Esophagus muscularis mucosa (tissue), 4 donors: ENCODE measurements around the gene SHTN1. TPM values are rescaled to one million over a fixed set of nuclear protein-coding genes. Genes with fewer than 3 reads are reported as not detected.

Source experiments
- DNase-seq: peaks from one replicate; pipeline ENCODE4 v3.0.0-alpha.2; 2017; ENCODE audit errors: extremely low spot score
- H3K27ac ChIP-seq, 4 donors: fragments of 200-600 bp; sonication (generic); replicated peaks in 1 of 4; 1 replicate in 3 of 4; 2 replicates in 1 of 4; pipeline ENCODE4 v1.5.1; 2016 to 2019; ENCODE audit warnings: mild to moderate bottlenecking in 1 of 4
- H3K27me3 ChIP-seq, 4 donors: fragments of 200-600 bp; sonication (generic); one replicate each; pipeline versions ENCODE4 v1.5.1 to v1.6.0; 2016 to 2019
- H3K36me3 ChIP-seq, 4 donors: fragments of 200-600 bp; sonication (generic); one replicate each; pipeline ENCODE4 v1.5.1; 2016 to 2019
- H3K4me1 ChIP-seq, 4 donors: fragments of 200-600 bp; sonication (generic); one replicate each; pipeline ENCODE4 v1.5.1; 2016 to 2019
- H3K4me3 ChIP-seq, 4 donors: fragments of 200-600 bp; sonication (generic); 1 replicate in 2 of 4; 2 replicates in 2 of 4; pipeline ENCODE4 v1.5.1; 2016 to 2019; ENCODE audit warnings: mild to moderate bottlenecking in 4 of 4, moderate library complexity in 1 of 4
- H3K9me3 ChIP-seq, 4 donors: fragments of 200-600 bp; sonication (generic); 1 replicate in 3 of 4; 2 replicates in 1 of 4; pipeline ENCODE4 v1.5.1; 2016 to 2019
- EP300 ChIP-seq: sonication (generic); formaldehyde crosslinking; IDR thresholded peaks from one replicate; pipeline ENCODE4 v1.6.1; 2017; ENCODE audit warnings: antibody characterized with exemption
- POLR2A ChIP-seq: fragments of 450-650 bp; IDR thresholded peaks from one replicate; pipeline ENCODE4 v1.6.1; 2017; ENCODE audit warnings: antibody characterized with exemption, moderate library complexity, mild to moderate bottlenecking, low read depth
- POLR2AphosphoS5 ChIP-seq, 2 donors: sonication (generic); formaldehyde crosslinking; IDR thresholded peaks; one replicate each; pipeline ENCODE4 v1.6.1; 2017; ENCODE audit warnings: antibody characterized with exemption in 2 of 2
- WGBS: methylation state at CpG from one replicate; pipeline ENCODE4 v1.1.5; 2018; 5-methylcytosine and 5-hydroxymethylcytosine counted together
- intact Hi-C: fragments of 100-400 bp; cut with DNase I; formaldehyde crosslinking; loops from one replicate; pipeline ENCODE4 v1.15.1; 2023
- total RNA-seq, 4 donors: library from RNA; depleted of rRNA; stranded (reverse); fragments of >200 nt; gene quantifications; one replicate each; pipeline versions ENCODE4 v1.1.0 to v1.2.1, GENCODE V29; 2016
- TF ChIP-seq, protein P1 (sequence below), 3 experiments: fragments of 200-600 bp in 2 of 3; fragments of 450-650 bp in 1 of 3; sonication (generic) in 2 of 3; IDR thresholded peaks; one replicate each; pipeline ENCODE4 v1.5.1; 2017 to 2019; ENCODE audit warnings: antibody characterized with exemption in 3 of 3, mild to moderate bottlenecking in 2 of 3, moderate library complexity in 1 of 3

Gene SHTN1
- total RNA-seq, 4 donors from 2014 or later, result 3.5 to 8.6 (median 6.1) TPM

- peak overlapping the region; percentile 69 to 85 (median 71) for H3K4me3 ChIP-seq
- TF ChIP-seq EP300 (no peak), POLR2AphosphoS5 (IDR thresholded peaks at IDR 0.05) (no peak), POLR2A (no peak)
- TF ChIP-seq, protein P1, sequence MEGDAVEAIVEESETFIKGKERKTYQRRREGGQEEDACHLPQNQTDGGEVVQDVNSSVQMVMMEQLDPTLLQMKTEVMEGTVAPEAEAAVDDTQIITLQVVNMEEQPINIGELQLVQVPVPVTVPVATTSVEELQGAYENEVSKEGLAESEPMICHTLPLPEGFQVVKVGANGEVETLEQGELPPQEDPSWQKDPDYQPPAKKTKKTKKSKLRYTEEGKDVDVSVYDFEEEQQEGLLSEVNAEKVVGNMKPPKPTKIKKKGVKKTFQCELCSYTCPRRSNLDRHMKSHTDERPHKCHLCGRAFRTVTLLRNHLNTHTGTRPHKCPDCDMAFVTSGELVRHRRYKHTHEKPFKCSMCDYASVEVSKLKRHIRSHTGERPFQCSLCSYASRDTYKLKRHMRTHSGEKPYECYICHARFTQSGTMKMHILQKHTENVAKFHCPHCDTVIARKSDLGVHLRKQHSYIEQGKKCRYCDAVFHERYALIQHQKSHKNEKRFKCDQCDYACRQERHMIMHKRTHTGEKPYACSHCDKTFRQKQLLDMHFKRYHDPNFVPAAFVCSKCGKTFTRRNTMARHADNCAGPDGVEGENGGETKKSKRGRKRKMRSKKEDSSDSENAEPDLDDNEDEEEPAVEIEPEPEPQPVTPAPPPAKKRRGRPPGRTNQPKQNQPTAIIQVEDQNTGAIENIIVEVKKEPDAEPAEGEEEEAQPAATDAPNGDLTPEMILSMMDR (IDR thresholded peaks at IDR 0.05), result no peak
- peaks cover 6 to 17% (median 16%) of the 10 kb centered on the region in 4 donors for H3K4me1 ChIP-seq
- intact Hi-C loops, result no loop called here
- no peak overlapping the region for H3K27ac ChIP-seq
- DNase-seq, result no peak
- no peaks in the 10 kb centered on the region for H3K9me3 ChIP-seq
- no peaks in the 10 kb centered on the region for H3K36me3 ChIP-seq
- H3K27me3 ChIP-seq, result no peaks in the 10 kb centered on the region
- WGBS, result 77% methylated on average over 17 of the region's 17 CpGs
Measured at GRCh38 chr10:116848032-116848943, 156.7 kb downstream of the SHTN1 start.

DNA sequence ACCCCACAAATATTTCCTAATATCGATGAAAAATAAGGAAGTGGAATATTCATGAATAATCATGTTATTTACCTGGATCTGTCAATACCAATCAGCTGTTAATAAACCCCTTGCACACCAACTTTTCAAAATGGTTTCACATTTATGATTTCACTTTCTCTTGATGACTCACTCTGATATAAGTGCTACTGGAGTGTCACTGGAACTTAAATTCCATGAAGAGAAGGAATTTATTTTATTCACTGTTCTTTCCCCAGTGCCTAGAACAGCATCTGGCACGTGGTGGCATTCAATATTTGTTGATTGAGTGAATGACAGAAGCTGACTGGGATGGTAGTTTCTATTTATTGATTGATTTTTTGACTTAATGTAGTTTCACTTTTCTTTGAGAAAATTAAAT, 159.2 kb downstream of the SHTN1 start:
- 82% methylated on average over 2 of the region's 2 CpGs for WGBS
- H3K27ac ChIP-seq, result no peak overlapping the region
- no peaks in the 10 kb centered on the region for H3K9me3 ChIP-seq
- no peak overlapping the region for H3K4me3 ChIP-seq
- no peaks in the 10 kb centered on the region for H3K36me3 ChIP-seq
- H3K4me1 ChIP-seq, result peaks cover 6 to 17% (median 16%) of the 10 kb centered on the region in 4 donors
- no peak for DNase-seq
- no peaks in the 10 kb centered on the region for H3K27me3 ChIP-seq
- no peak for TF ChIP-seq POLR2AphosphoS5 (IDR thresholded peaks at IDR 0.05)
- TF ChIP-seq, protein P1 (IDR thresholded peaks at IDR 0.05), result no peak
- intact Hi-C loops, result no loop called here

DNA sequence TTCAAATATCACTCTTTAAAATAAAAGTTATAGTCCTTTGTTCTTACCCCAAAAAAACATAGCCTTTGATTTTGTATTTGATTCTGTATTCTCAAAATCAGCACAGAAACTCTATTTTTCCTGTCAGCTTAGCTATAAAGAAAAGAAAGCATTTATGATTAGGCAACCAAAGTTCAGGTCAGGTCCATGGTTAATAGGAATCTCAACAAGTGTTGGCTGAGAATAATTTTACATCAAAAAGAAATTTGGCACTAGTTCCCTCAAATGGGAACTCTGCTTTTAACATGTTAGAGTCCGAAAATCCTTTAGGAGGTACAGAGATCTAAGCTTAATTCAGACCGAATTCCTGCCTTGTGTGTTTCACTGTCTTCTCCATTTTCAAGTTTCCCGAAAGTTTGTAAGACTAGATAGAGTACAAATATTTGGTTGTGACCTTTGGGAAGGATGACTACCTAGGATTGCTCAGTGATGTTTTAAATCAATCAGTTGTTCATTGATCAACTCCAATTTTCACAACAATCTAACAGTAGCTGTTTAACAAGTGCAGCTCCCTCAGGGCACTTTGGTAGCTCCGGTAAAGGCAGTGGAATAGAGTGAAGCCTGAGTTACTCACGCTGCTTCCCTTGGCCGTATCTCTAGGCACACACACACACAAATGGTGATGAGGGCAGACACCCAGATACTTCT, 164.5 kb downstream of the SHTN1 start:
- H3K9me3 ChIP-seq, result no peaks in the 10 kb centered on the region
- TF ChIP-seq, protein P1 (IDR thresholded peaks at IDR 0.05), result no peak
- no peak for TF ChIP-seq POLR2A
- TF ChIP-seq POLR2AphosphoS5 (IDR thresholded peaks at IDR 0.05), result no peak
- no peak for TF ChIP-seq EP300
- no peaks in the 10 kb centered on the region for H3K4me1 ChIP-seq
- intact Hi-C loops, result no loop called here
- WGBS, result 88% methylated on average over 6 of the region's 6 CpGs
- H3K27ac ChIP-seq, result no peak overlapping the region
- H3K36me3 ChIP-seq, result no peaks in the 10 kb centered on the region
- DNase-seq, result peak; percentile 10
- no peaks in the 10 kb centered on the region for H3K27me3 ChIP-seq
- H3K4me3 ChIP-seq, result no peak overlapping the region

DNA sequence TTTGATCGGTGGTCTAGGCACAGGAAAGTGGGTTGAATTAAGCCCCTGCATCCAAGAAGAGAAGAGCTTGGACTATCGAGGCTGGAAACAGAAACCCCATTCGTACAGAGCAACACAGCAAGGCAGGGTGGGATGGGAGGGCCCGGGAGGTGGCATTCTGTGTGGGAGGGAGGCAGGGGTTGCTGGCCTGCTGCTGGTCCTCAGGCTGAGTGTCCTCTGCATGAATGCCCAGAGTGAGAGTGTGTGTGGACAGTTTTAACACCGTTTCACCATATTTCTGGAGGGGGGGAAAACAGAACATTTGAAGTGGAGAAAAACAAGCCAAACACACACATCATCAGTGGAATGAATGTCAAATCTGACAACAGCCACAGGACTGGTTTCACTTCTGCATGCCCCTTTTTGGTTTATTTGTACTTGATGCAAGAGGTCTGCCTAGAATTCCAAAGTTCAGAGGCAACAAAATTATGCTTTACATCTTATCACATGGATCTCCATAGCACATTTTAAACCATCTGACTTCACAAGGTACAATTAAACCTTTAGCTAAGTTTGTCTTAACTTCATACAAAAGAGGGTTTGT, 166.8 kb downstream of the SHTN1 start:
- Histone ChIP-seq H3K27ac (no peak overlapping the region), H3K4me3 (no peak overlapping the region), H3K4me1 (no peaks in the 10 kb centered on the region), H3K36me3 (peaks cover 0 to 9% (median 0%) of the 10 kb centered on the region in 4 donors), H3K27me3 (no peaks in the 10 kb centered on the region), H3K9me3 (no peaks in the 10 kb centered on the region)
- DNase-seq, result peak; percentile 89
- 72% methylated on average over 5 of the region's 5 CpGs for WGBS
- TF ChIP-seq POLR2AphosphoS5 (IDR thresholded peaks at IDR 0.05) (no peak), EP300 (no peak), POLR2A (no peak)
- TF ChIP-seq, protein P1 (IDR thresholded peaks at IDR 0.05), result no peak
- intact Hi-C loops, result no loop called here
